Panc1 (cell line): ENCODE data around the gene APP.

ENCODE experiments used
- CTCF ChIP-seq: fragments of 450-650 bp; IDR thresholded peaks from 2 replicates; pipeline ENCODE4 v1.5.1; 2017; ENCODE audit warnings: mild to moderate bottlenecking
- REST ChIP-seq, 2 experiments: IDR thresholded peaks; 2 replicates each; pipeline ENCODE4 v1.6.1; 2011 to 2012; ENCODE audit warnings: low read depth in 2 of 2, control low read depth in 1 of 2, low read length in 1 of 2, mild to moderate bottlenecking in 1 of 2, moderate library complexity in 1 of 2; ENCODE audit not compliant: insufficient read depth in 1 of 2
- SIN3A ChIP-seq: IDR thresholded peaks from 2 replicates; pipeline ENCODE4 v1.6.1; 2012; ENCODE audit warnings: low read depth, mild to moderate bottlenecking, low read length, moderate library complexity, borderline replicate concordance; ENCODE audit not compliant: insufficient read depth

- TF ChIP-seq CTCF: no peak
- TF ChIP-seq SIN3A: no peak
- TF ChIP-seq REST (IDR thresholded peaks at IDR 0.05; ENCODE audit: insufficient read depth in 1 of 2, low read depth in 2 of 2, low read length in 1 of 2): no peak
Observed at GRCh38 chr21:26043891-26044290, 126.7 kb downstream of the APP start.
